ENCODE measurements around the gene PSME3.
A peak's percentile ranks its signal among the peaks of the same experiment; 100 is the strongest.

PSME3 gene

GRCh38 chr17:42832213-42832933, 824 bp upstream of the PSME3 start:
- H3K4me3 ChIP-seq (ENCODE audit: insufficient read depth, low read length, poor library complexity, severe bottlenecking): peak overlapping the region; percentile 87
- TF ChIP-seq EZH2phosphoT487 (conservative IDR thresholded peaks at IDR 0.05; ENCODE audit: low read length): no peak
- TF ChIP-seq CTCF (IDR thresholded peaks at IDR 0.05; ENCODE audit: insufficient read depth, low read length, poor library complexity, severe bottlenecking): no peak

GRCh38 chr17:42833767-42834422, 698 bp downstream of the PSME3 start:
- Histone ChIP-seq H3F3A (ENCODE audit: insufficient read depth) (peaks cover 4% of the 10 kb centered on the region; the same call in 1 of the 2 replicates), H3K36me3 (ENCODE audit: low read length) (peaks cover 21% of the 10 kb centered on the region; the same call in 1 of the 2 replicates), H3K79me2 (ENCODE audit: insufficient read depth, low read length) (peaks cover 33% of the 10 kb centered on the region), H3K4me3 (ENCODE audit: insufficient read depth, low read length, poor library complexity, severe bottlenecking) (peak overlapping the region; percentile 87), H3K9me3 (ENCODE audit: insufficient read depth, low read length) (no peaks in the 10 kb centered on the region), H4K20me1 (ENCODE audit: low read depth, low read length) (no peaks in the 10 kb centered on the region), H3K9ac (ENCODE audit: low read length) (peak overlapping the region; percentile 91), H3K27ac (ENCODE audit: low read depth, low read length) (peak overlapping the region; percentile 43), H3K4me2 (ENCODE audit: low read depth, low read length, poor library complexity, severe bottlenecking) (peak overlapping the region; percentile 92), H3K9me2 (replicated peaks; ENCODE audit: insufficient read depth, low read length) (no peaks in the 10 kb centered on the region), H3K27me3 (ENCODE audit: low read length) (no peaks in the 10 kb centered on the region), H2AFZ (ENCODE audit: low read depth, low read length, severe bottlenecking) (peak overlapping the region; percentile 83)
- TF ChIP-seq CTCF (IDR thresholded peaks at IDR 0.05; ENCODE audit: insufficient read depth, low read length, poor library complexity, severe bottlenecking) (no peak), EZH2phosphoT487 (conservative IDR thresholded peaks at IDR 0.05; ENCODE audit: low read length) (no peak)

More at GRCh38 chr17:42832213-42832933, 824 bp upstream of the PSME3 start:
- H4K20me1 ChIP-seq (ENCODE audit: low read depth, low read length): no peaks in the 10 kb centered on the region
- no peaks in the 10 kb centered on the region for H3K27me3 ChIP-seq (ENCODE audit: low read length)
- H3K9me3 ChIP-seq (ENCODE audit: insufficient read depth, low read length): no peaks in the 10 kb centered on the region
- peak overlapping the region; percentile 83 for H2AFZ ChIP-seq (ENCODE audit: low read depth, low read length, severe bottlenecking)
- peak overlapping the region; percentile 43 for H3K27ac ChIP-seq (ENCODE audit: low read depth, low read length)
- H3K79me2 ChIP-seq (ENCODE audit: insufficient read depth, low read length): peaks cover 33% of the 10 kb centered on the region
- peak overlapping the region; percentile 92 for H3K4me2 ChIP-seq (ENCODE audit: low read depth, low read length, poor library complexity, severe bottlenecking)
- peaks cover 10% of the 10 kb centered on the region; the same call in 1 of the 2 replicates for H3K36me3 ChIP-seq (ENCODE audit: low read length)
- H3K9me2 ChIP-seq (replicated peaks; ENCODE audit: insufficient read depth, low read length): no peaks in the 10 kb centered on the region
- peaks cover 4% of the 10 kb centered on the region; the same call in 1 of the 2 replicates for H3F3A ChIP-seq (ENCODE audit: insufficient read depth)
- peak overlapping the region; percentile 91 for H3K9ac ChIP-seq (ENCODE audit: low read length)

GRCh38 chr17:42835732-42836131, 2.5 kb downstream of the PSME3 start:
- H3K27me3 ChIP-seq (ENCODE audit: low read length): no peaks in the 10 kb centered on the region
- TF ChIP-seq CTCF (IDR thresholded peaks at IDR 0.05; ENCODE audit: insufficient read depth, low read length, poor library complexity, severe bottlenecking): no peak
- no peak for TF ChIP-seq EZH2phosphoT487 (conservative IDR thresholded peaks at IDR 0.05; ENCODE audit: low read length)
- no peak overlapping the region for H3K27ac ChIP-seq (ENCODE audit: low read depth, low read length)
- H2AFZ ChIP-seq (ENCODE audit: low read depth, low read length, severe bottlenecking): no peak overlapping the region
- H3K36me3 ChIP-seq (ENCODE audit: low read length): peaks cover 24% of the 10 kb centered on the region; the same call in 1 of the 2 replicates
- no peaks in the 10 kb centered on the region for H3K9me2 ChIP-seq (replicated peaks; ENCODE audit: insufficient read depth, low read length)
- no peak overlapping the region for H3K4me3 ChIP-seq (ENCODE audit: insufficient read depth, low read length, poor library complexity, severe bottlenecking)
- H3K4me2 ChIP-seq (ENCODE audit: low read depth, low read length, poor library complexity, severe bottlenecking): no peak overlapping the region
- H3K9me3 ChIP-seq (ENCODE audit: insufficient read depth, low read length): no peaks in the 10 kb centered on the region
- no peak overlapping the region for H3K9ac ChIP-seq (ENCODE audit: low read length)
- H4K20me1 ChIP-seq (ENCODE audit: low read depth, low read length): no peaks in the 10 kb centered on the region
- peaks cover 33% of the 10 kb centered on the region for H3K79me2 ChIP-seq (ENCODE audit: insufficient read depth, low read length)
- peaks cover 4% of the 10 kb centered on the region; the same call in 1 of the 2 replicates for H3F3A ChIP-seq (ENCODE audit: insufficient read depth)

Measured in SU-DHL-6 (cell line).